Iris pigment epithelial cell (primary cell): ENCODE results near the gene TAP2.
"Not testable (repeated sequence)": the region's sequence is repeated elsewhere in the genome, so short reads cannot be mapped to it uniquely, and the experiment has no call there.

Experiments
- DNase-seq: peaks from one replicate; pipeline ENCODE4 v3.0.0-alpha.2; 2011; ENCODE audit warnings: low read depth

TAP2 gene

GRCh38 chr6:32835167-32835893, 3.2 kb downstream of the TAP2 start:
- no peak for DNase-seq

- DNase-seq, result no peak
Measured at GRCh38 chr6:32833664-32834063, 4.9 kb downstream of the TAP2 start.

GRCh38 chr6:32832535-32832934, 6.0 kb downstream of the TAP2 start:
- no peak for DNase-seq

GRCh38 chr6:32830936-32831335, 7.6 kb downstream of the TAP2 start:
- DNase-seq, result no peak

GRCh38 chr6:32830017-32830416, 8.5 kb downstream of the TAP2 start:
- DNase-seq, result no peak

- DNase-seq, result no peak
Measured at GRCh38 chr6:32829495-32829894, 9.0 kb downstream of the TAP2 start.

GRCh38 chr6:32827025-32827424, 11.5 kb downstream of the TAP2 start:
- no peak for DNase-seq

- peak; percentile 35 for DNase-seq
Measured at GRCh38 chr6:32825966-32826365, 12.6 kb downstream of the TAP2 start.

- peak; percentile 80 for DNase-seq
Measured at GRCh38 chr6:32819729-32820128, 18.8 kb downstream of the TAP2 start.

- DNase-seq, result no peak
Measured at GRCh38 chr6:32818867-32819266, 19.7 kb downstream of the TAP2 start.

- peak; percentile 56 for DNase-seq
Measured at GRCh38 chr6:32816746-32817204, 21.8 kb downstream of the TAP2 start, which contains the start of gene HLA-DOB. TSS of gene HLA-DOB (minus strand) at chr6:32817002. CDS start at chr6:32816951, 51 bp downstream.

GRCh38 chr6:32815996-32816395, 22.5 kb downstream of the TAP2 start:
- DNase-seq, result no peak

GRCh38 chr6:32815115-32815514, 23.4 kb downstream of the TAP2 start:
- DNase-seq, result no peak

GRCh38 chr6:32814145-32814544, 24.4 kb downstream of the TAP2 start:
- DNase-seq, result no peak

- DNase-seq, result no peak
Measured at GRCh38 chr6:32809171-32809570, 29.4 kb downstream of the TAP2 start.

GRCh38 chr6:32807020-32807580, 31.4 kb downstream of the TAP2 start:
- DNase-seq, result no peak

GRCh38 chr6:32805404-32805803, 33.1 kb downstream of the TAP2 start:
- DNase-seq, result not testable (repeated sequence)

GRCh38 chr6:32803416-32803815, 35.1 kb downstream of the TAP2 start:
- DNase-seq, result no peak

GRCh38 chr6:32799740-32800139, 38.8 kb downstream of the TAP2 start:
- DNase-seq, result no peak

- no peak for DNase-seq
Measured at GRCh38 chr6:32799168-32799567, 39.4 kb downstream of the TAP2 start.

- DNase-seq, result peak; percentile 45
Measured at GRCh38 chr6:32796848-32797776, 41.4 kb downstream of the TAP2 start.

- no peak for DNase-seq
Measured at GRCh38 chr6:32794510-32794909, 44.0 kb downstream of the TAP2 start.
